ENCODE measurements around the gene IMPDH1. TPM values are rescaled to one million over a fixed set of nuclear protein-coding genes. Genes with fewer than 3 reads are reported as not detected.

IMPDH1 gene
- total and polyA plus RNA-seq, 2 donors (not counting 3 experiments of a cell fraction or from before 2014, with no cell fraction given) = 78.8 to 97.9 TPM

DNA sequence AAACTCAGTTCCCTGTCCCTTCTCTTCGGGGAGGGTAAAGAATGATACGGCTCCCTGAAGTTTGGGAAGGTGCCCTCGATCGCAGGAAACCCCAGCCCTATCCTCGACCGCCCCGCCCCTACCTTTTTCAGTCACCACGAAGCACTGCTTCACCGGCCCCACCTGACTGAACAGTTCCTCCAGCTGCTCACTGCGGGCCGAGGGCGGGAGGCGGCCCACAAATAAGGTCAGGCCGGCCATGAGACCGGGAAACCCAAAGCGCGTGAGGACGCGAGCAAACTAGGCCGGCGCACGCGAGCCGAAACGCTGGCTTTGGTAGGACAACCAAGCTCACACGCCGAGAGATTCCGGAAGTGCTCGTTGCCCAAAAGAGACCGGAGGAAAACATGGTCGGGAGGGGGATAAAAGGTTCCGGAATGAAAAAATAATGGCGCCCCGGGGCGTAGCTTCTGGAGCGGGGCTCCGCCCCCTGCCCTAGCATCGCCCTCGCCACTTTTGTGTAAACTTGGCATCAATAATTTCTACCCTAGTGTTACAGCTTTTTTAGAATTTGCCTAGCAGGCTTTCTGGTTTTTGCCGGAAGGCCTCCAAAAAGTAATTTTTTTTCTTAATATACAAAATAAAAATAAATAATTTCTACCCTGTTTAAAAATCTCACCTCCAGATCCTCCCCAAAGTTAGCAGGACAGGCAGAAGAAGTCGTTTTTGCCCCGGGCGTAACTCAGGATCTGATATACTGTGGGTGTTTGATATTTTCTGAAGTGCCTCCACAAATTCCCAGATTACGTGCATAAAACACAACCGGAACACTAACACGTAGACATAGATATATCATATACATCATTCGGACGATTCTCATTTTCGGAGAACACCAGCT, 66.0 kb downstream of the IMPDH1 start, which contains the start of gene RBM28:
Gene RBM28 (minus strand): TSS at position 355 of the 877 bp plus-strand sequence. CDS start 115 bp downstream, at position 240.
- Histone ChIP-seq H3K27me3 (ENCODE audit: control insufficient read depth in 2 of 2, insufficient read depth in 2 of 2, low read length in 2 of 2) (peaks cover 2 to 4% of the 10 kb centered on the region in 2 experiments), H3K4me2 (ENCODE audit: insufficient read depth, low read length) (peak within 1 kb of the TSS; percentile 94), H2AFZ (ENCODE audit: low read depth, low read length) (peak within 1 kb of the TSS; percentile 89), H4K20me1 (replicated peaks; ENCODE audit: control insufficient read depth, extremely low read depth, insufficient read depth, low read length) (no peaks in the 10 kb centered on the region), H3K36me3 (ENCODE audit: control insufficient read depth in 2 of 2, extremely low read depth in 1 of 2, insufficient read depth in 2 of 2, low read length in 2 of 2) (no peaks in the 10 kb centered on the region), H3K9me1 (replicated peaks; ENCODE audit: control insufficient read depth, extremely low read depth, insufficient read depth, low read length) (no peaks in the 10 kb centered on the region), H3K4me1 (ENCODE audit: control insufficient read depth, extremely low read depth, insufficient read depth, low read length) (peaks cover 10% of the 10 kb centered on the region), H3K27ac (ENCODE audit: insufficient read depth, low read depth, low read length) (peak within 1 kb of the TSS; percentile 21), H3K79me2 (ENCODE audit: control insufficient read depth, insufficient read depth, low read length) (peaks cover 30% of the 10 kb centered on the region), H3K9me3 (replicated peaks; ENCODE audit: control insufficient read depth, insufficient read depth, low read length) (no peaks in the 10 kb centered on the region), H3K4me3 (replicated peaks in 1 of 3; ENCODE audit: insufficient read depth in 1 of 3, low read depth in 1 of 3, low read length in 3 of 3) (peak within 1 kb of the TSS; percentile 53 to 98 (median 85)), H3K9ac (replicated peaks; ENCODE audit: extremely low read depth, insufficient read depth, low read length) (peak within 1 kb of the TSS; percentile 76)
- FAIRE-seq (peak; percentile 85), DNase-seq (ENCODE audit: low read depth, low spot score) (peak; percentile 89)
- BruUV-seq (replicated peaks) = no TSS peak
- POLR2A ChIA-PET = no interaction called here
- intact Hi-C loops (cut with micrococcal nuclease) (no loop called here), dilution Hi-C loops (cut with MboI; ENCODE audit: extremely low pct_ligation_motif_present, low sequenced_read_pairs) (no loop called here)
- TF ChIP-seq MYC (IDR thresholded peaks at IDR 0.05; ENCODE audit: low read depth, low read length) (no peak), JUN (IDR thresholded peaks at IDR 0.05; ENCODE audit: borderline replicate concordance, insufficient read depth, insufficient read length, low read depth) (no peak), POLR2AphosphoS5 (IDR thresholded peaks at IDR 0.05; ENCODE audit: insufficient read depth, low read depth, low read length) (peak; percentile 79), EZH2 (IDR thresholded peaks at IDR 0.05; ENCODE audit: borderline replicate concordance, low read depth, low read length, severe bottlenecking) (no peak), POLR2A (IDR thresholded peaks at IDR 0.05; ENCODE audit: low read depth, low read length) (peak; percentile 93), GATA2 (IDR thresholded peaks at IDR 0.05; ENCODE audit: insufficient read depth, insufficient read length, low read depth, low read length) (no peak), FOS (IDR thresholded peaks at IDR 0.05; ENCODE audit: borderline replicate concordance, insufficient read depth, low read length) (no peak)
- TF ChIP-seq, protein P1, sequence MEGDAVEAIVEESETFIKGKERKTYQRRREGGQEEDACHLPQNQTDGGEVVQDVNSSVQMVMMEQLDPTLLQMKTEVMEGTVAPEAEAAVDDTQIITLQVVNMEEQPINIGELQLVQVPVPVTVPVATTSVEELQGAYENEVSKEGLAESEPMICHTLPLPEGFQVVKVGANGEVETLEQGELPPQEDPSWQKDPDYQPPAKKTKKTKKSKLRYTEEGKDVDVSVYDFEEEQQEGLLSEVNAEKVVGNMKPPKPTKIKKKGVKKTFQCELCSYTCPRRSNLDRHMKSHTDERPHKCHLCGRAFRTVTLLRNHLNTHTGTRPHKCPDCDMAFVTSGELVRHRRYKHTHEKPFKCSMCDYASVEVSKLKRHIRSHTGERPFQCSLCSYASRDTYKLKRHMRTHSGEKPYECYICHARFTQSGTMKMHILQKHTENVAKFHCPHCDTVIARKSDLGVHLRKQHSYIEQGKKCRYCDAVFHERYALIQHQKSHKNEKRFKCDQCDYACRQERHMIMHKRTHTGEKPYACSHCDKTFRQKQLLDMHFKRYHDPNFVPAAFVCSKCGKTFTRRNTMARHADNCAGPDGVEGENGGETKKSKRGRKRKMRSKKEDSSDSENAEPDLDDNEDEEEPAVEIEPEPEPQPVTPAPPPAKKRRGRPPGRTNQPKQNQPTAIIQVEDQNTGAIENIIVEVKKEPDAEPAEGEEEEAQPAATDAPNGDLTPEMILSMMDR (IDR thresholded peaks at IDR 0.05; ENCODE audit: extremely low read depth in 1 of 2, insufficient read depth in 1 of 2, low read depth in 1 of 2, low read length in 2 of 2) = no peak
- TF ChIP-seq, protein P2, sequence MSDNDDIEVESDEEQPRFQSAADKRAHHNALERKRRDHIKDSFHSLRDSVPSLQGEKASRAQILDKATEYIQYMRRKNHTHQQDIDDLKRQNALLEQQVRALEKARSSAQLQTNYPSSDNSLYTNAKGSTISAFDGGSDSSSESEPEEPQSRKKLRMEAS (IDR thresholded peaks at IDR 0.05; ENCODE audit: insufficient read depth, insufficient read length) = peak; percentile 88
- CTCF ChIA-PET = interaction anchor here (1.0 to 16.4 kb wide), 6 partner anchors 9 to 116 kb away, joined by 3 to 778 read pairs (median 6); no protein-coding TSS in a partner anchor

Small RNA genes within 50 kb of the gene (small RNA-seq; reads per million reads assigned to genes)
- gene AC010655.1 (ENCODE audit: insufficient read depth, insufficient read length, low read depth, low replicate concordance) (not detected), gene RNU7-27P (ENCODE audit: insufficient read depth, insufficient read length, low read depth, low replicate concordance) (not detected), gene RNU7-54P (ENCODE audit: insufficient read depth, insufficient read length, low read depth, low replicate concordance) (not detected)

Other genes with a start within 250 kb of the IMPDH1 start
- gene LEP, start 168.7 kb downstream of the IMPDH1 start, total RNA-seq = not detected in 2 replicates
- not detected in 2 replicates for gene LEP, start 168.7 kb downstream of the IMPDH1 start, polyA plus RNA-seq
- gene RBM28, start 66.1 kb downstream of the IMPDH1 start, total RNA-seq = 58.5 and 58.7 TPM in 2 replicates
- 7.2 and 11.6 TPM in 2 replicates for gene RBM28, start 66.1 kb downstream of the IMPDH1 start, polyA plus RNA-seq
- not detected in 2 replicates for gene PRRT4, start 48.3 kb downstream of the IMPDH1 start, total RNA-seq
- gene PRRT4, start 48.3 kb downstream of the IMPDH1 start, polyA plus RNA-seq = 0.03 and 0.08 TPM in 2 replicates
- 14.1 and 14.4 TPM in 2 replicates for gene HILPDA, start 45.9 kb upstream of the IMPDH1 start, total RNA-seq
- gene HILPDA, start 45.9 kb upstream of the IMPDH1 start, polyA plus RNA-seq = 18.8 and 21.7 TPM in 2 replicates
- 30.0 and 35.6 TPM in 2 replicates for gene METTL2B, start 66.8 kb upstream of the IMPDH1 start, total RNA-seq
- gene METTL2B, start 66.8 kb upstream of the IMPDH1 start, polyA plus RNA-seq = 14.2 and 15.9 TPM in 2 replicates